Activated CD4-positive, CD25-positive, alpha-beta regulatory T cell treated with anti-CD3 and anti-CD28 coated beads, Interleukin-2, amount 50 U/mL, for 72 hours (primary cell): Measurements from ENCODE around the gene TAS2R31.
"Not testable (repeated sequence)": the region's sequence is repeated elsewhere in the genome, so short reads cannot be mapped to it uniquely, and the experiment has no call there.

Experiments
- DNase-seq: peaks from one replicate; pipeline ENCODE4 v3.0.0; 2021

TAS2R31 gene, protein sequence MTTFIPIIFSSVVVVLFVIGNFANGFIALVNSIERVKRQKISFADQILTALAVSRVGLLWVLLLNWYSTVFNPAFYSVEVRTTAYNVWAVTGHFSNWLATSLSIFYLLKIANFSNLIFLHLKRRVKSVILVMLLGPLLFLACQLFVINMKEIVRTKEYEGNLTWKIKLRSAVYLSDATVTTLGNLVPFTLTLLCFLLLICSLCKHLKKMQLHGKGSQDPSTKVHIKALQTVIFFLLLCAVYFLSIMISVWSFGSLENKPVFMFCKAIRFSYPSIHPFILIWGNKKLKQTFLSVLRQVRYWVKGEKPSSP

DNA sequence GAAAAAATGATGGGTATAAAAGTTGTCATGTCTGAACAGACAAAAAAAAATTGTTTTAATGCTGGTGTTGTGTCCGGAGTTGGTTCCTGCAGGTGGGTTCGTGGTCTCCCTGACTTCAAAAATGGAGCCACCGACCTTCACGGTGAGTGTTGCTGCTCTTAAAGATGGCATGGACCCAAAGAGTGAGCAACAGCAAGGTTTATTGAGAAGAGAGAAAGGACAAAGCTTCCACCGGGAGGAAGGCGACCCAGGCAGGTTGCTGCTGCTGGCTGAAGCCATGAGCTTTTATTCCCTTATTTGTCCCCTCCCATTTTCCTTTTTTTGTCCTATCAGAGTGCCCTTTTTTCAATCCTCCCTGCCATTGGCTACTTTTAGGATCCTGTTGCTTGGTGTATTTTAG is at the start of gene TAS2R31:
Gene TAS2R31, minus strand, starts transcription at position 101 of the 400 bp plus-strand sequence. Its CDS starts 72 bp downstream, at position 29.
- DNase-seq: no peak

DNA sequence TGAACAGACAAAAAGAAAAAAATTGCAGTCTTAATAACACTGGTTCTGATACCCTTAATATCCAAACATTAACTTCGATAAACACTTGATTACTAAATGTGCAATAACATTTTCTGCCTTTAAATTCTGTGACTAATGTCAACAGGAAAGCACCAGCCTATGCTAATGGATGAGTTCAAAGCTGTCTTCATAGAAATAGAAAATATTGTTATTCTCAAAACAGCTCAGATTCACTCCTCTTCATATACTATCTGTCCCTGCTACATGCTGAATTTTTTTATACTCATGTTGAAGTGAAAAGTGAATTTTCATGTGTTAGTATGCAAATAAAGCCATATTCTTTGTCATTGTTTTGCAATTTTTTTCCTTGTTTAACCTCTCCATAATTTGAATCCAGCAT is 47.0 kb upstream of the TAS2R31 start:
- no peak for DNase-seq

DNA sequence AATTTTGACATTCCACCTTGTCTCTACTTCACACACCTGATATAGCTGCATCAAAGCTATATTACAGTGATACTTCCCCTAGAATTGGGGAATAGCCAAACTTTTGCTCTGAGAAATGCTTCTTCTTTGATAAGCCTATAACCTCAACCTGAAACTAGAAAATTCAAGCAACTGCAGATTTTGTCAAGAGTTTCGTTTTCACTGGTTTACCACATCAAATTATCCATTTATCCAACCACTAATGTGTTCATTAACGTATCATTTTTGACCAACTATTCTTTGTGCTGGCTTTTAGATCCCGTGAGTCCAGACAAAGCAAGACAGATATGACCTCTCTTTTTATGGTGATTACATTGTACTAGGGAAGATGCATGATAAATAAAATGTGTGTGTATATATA is 44.4 kb upstream of the TAS2R31 start:
- DNase-seq: no peak

GRCh38 chr12:11071414-11071813 is 40.2 kb upstream of the TAS2R31 start:
- DNase-seq: no peak

DNA sequence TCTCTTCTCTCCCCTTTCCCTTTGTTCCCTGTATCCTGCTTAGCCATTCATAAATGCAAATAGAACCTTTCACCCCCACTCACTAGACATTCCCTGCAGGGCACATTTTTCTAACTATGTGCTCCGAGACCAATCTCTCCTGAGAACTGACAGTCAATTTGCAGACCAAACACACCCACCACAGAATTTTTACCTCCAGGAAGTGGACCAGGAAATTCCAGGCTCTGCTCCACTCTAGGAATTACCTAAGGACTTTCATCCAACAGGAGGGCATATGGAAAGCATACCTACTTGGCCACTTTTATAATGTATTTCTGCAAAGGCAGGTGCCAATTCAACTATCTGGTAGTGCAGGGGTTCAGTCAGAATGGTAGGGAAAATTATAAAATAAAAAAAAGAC is 39.8 kb upstream of the TAS2R31 start:
- no peak for DNase-seq

DNA sequence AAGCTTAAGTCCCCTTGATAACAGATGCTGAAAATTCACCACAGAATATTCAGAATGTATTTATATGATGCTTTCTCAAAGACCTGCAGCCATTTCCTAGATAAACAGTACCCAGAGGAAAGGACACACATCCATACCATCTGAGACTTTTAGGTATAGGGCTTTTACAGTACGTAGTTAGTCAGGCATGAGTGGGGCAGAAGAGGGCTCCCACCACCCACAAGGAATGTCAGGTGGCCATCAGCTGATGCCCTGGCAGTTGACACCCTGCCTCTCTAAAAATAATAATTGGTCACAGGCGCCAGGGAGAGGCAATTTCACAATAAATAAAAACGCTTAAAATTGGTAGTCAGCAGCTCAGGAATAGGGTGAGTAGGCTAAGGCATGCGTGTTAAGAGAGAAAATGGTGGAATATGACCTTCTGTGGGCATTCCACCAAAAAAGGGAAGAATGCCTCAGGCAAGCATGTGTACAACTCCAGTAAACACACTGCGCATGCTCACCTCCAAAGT is 38.7 kb upstream of the TAS2R31 start:
- DNase-seq: no peak

DNA sequence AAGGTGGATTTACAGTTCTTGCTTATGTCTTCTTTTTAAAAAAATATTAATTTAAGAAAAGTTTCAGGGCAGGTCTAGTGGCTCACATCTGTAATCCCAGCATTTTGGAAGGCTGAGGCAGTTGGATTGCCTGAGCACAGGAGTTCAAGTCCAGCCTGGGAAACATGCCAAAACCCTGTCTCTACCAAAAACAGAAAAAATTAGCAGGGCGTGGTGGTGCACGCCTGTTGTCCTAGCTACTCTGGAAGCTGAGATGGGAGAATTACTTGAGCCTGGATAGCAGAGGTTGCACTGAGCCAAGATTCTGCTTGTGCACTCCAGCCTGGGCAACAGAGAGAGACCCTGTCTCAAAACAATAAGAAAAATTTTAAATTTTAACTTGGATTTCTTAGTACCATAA is 36.3 kb upstream of the TAS2R31 start:
- DNase-seq: no peak

DNA sequence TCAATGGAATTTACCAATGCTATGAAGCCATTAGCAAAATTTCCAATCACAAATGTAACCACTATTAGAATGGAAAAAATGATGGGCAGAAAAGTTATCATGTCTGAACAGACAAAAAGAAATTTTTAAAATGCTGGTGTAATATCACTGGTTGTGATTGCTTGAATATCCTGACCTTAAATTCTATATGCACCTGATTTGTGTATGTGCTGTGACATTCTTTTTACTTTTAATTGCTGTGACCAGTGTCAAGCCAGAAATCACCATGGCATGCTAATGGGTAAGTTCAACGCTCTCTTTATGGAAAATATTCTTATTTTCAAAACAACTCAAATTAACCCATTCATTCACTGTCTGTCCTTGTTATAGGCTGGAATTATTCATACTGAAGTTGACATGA is 31.0 kb upstream of the TAS2R31 start, which contains the start of gene TAS2R46:
Gene TAS2R46, minus strand, starts transcription at position 101 of the 400 bp plus-strand sequence. Its CDS starts 0 bp downstream, at position 101.
- DNase-seq: not testable (repeated sequence)

- DNase-seq: no peak
Measured at GRCh38 chr12:11059784-11060183, 28.6 kb upstream of the TAS2R31 start.

- no peak for DNase-seq
Measured at GRCh38 chr12:11059041-11059440, 27.8 kb upstream of the TAS2R31 start.

- DNase-seq: no peak
Measured at GRCh38 chr12:11055306-11055705, 24.1 kb upstream of the TAS2R31 start.

DNA sequence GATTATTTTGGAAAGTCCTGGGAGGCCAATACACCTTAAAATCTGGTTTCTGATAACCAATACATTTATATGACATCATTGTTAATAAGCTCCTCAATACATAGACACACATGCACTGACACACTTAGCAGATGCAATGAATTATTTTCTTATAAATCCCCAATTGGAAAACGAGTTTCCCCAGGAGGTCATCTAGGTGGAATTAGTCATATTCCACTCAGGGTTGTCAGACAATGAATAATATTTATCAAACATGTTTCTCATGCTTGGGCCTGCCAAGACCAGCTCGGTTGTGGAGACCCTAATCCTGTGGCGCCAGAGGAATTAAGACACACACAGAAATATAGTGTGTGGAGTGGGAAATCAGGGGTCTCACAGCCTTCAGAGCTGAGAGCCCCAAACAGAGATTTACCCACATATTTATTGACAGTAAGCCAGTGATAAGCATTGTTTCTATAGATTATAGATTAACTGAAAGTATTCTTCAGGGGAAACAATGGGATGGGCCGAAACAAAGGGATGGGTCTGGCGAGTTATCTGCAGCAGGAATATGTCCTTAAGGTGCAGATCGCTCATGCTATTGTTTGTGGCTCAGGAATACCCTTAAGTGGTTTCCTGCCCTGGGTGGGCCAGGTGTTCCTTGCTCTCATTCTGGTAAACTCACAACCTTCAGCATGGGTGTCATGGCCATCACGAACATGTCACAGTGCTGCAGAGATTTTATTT is 18.8 kb upstream of the TAS2R31 start:
- DNase-seq: not testable (repeated sequence)

GRCh38 chr12:11041366-11041765 is 10.2 kb upstream of the TAS2R31 start:
- DNase-seq: not testable (repeated sequence)

GRCh38 chr12:11040162-11040561 is 9.0 kb upstream of the TAS2R31 start:
- DNase-seq: no peak

DNA sequence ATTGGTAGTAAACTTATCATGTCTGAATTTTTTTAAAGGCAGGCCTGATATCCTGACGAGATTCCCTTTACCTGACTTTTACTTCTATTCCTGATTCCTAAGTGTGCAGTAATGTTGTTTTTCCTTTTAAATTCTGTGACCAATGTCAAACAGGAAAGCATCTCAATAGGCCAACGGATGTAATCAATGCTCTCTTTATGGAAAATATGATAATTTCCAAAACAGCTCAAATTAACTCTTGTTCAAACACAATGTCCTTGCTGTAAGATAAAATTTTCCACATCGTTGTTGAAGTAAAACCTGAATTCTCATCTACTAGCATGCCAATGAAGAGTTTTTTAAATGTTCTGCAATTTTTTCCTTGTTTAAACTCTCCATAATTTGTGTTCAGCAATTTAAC is 8.0 kb upstream of the TAS2R31 start:
- DNase-seq: no peak

DNA sequence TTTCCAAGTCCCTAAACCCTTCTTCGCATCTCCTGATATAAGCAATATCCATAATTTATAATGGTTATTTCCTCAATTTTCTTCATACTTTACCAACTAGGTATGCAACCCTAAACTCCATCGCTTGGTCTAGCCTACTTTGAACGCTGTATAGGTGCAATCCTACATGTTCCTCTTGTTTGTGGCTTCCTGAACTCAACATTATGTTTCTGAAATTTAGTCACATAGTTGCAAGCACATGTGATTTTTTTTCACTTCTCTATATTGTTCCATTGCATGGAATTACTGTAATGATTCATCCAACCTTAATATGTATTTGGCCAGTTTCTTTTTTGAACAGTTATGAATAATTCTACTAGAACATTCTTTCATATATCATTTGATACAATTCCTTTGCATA is 2.8 kb upstream of the TAS2R31 start:
- DNase-seq: not testable (repeated sequence)

GRCh38 chr12:11026118-11026517 is 5.1 kb downstream of the TAS2R31 start:
- DNase-seq: no peak

DNA sequence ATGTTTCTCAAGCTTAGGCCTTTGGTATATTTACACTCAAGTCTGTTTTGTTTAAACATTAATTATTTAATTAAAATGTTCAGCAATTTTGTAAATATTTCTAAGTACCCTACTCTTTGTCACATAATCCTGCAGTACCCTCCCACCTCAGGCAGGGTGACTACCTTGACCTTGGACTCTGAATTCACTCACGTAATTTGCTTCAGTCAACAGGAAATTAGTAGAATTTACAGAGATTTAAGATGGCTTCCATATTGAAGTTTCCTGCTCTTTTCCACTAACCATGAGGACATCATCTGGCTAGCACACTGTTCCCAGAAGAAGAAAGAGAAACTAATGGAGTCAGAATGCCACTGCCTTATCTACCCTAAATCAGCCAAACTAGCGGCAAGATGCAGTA is 7.8 kb downstream of the TAS2R31 start:
- DNase-seq: no peak

- DNase-seq: no peak
Measured at GRCh38 chr12:11022520-11022919, 8.7 kb downstream of the TAS2R31 start, which contains the start of gene TAS2R19. TSS of gene TAS2R19 (minus strand) at chr12:11022620. CDS start at chr12:11022571, 49 bp downstream.

GRCh38 chr12:11016937-11017336 is 14.3 kb downstream of the TAS2R31 start:
- no peak for DNase-seq

DNA sequence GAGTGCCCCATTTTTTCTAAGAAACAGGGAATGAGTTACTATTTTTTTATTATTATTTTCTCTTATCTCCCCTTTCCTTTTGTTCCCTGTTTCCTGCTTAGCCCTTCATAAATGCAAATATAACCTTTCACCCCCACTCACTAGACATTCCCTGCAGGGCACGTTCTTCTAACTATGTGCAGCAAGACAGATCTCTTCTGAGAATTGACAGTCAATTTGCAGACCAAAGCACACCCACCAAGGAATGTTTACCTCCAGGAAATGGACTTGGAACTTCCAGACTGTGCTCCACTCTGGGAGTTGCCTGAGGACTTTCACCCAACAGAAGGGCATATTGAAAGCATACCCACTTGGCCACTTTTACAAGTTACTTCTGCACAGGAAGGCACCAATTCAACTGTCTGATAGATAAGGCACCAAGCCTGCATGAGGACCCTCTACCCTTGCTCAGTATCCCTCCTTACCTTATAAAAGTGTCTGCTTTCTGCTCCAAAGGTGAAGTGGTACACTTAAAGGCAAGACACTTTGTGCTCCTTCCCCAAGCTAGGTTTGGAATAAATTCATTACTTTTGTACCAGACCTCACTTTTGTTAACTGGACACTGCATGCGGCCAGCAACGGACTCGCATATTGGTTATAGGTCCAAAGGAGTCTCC is 15.3 kb downstream of the TAS2R31 start:
- DNase-seq: no peak

- DNase-seq: no peak
Measured at GRCh38 chr12:11014234-11014633, 17.0 kb downstream of the TAS2R31 start.

DNA sequence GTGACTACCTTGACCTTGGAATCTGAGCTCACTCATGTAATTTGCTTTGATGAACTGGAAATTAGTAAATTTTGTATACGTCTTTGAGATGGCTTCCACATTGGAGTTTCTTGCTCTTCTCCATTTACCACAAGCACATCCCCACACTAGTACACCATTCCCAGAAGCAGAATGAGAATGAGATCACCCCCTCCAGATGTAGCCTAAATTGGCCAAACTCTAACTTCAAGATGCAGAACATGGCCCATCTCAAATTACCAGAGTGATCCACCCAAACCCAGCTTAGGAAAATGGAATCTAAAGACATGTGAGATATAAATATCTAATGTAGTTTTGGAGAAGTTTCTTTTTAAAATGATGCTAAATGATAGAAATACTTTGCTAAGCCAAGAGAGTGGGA is 23.6 kb downstream of the TAS2R31 start:
- DNase-seq: no peak
